SK-N-SH (cell line): ENCODE results near the gene ACSL1.

Experiments used
- CHD2 ChIP-seq: fragments of 150-350 bp; IDR thresholded peaks from 2 replicates; pipeline ENCODE4 v1.6.1; 2018; ENCODE audit warnings: low read length; ENCODE audit not compliant: partially characterized antibody
- ELF1 ChIP-seq: IDR thresholded peaks from 2 replicates; pipeline ENCODE4 v1.4.0; 2012
- GABPA ChIP-seq: IDR thresholded peaks from 2 replicates; pipeline ENCODE4 v1.4.0; 2012; ENCODE audit warnings: low read depth, mild to moderate bottlenecking
- GATA2 ChIP-seq: sonication (generic); formaldehyde crosslinking; IDR thresholded peaks from 2 replicates; pipeline ENCODE4 v1.5.0; 2020; ENCODE audit warnings: mild to moderate bottlenecking, missing genetic modification reagents
- MEF2A ChIP-seq: IDR thresholded peaks from 2 replicates; pipeline ENCODE4 v1.4.0; 2012; ENCODE audit warnings: low read depth, borderline replicate concordance
- MXI1 ChIP-seq: IDR thresholded peaks from 2 replicates; pipeline ENCODE4 v1.6.1; 2012; ENCODE audit warnings: mild to moderate bottlenecking, low read depth, low read length, improper control_type of control experiment
- POLR2AphosphoS5 ChIP-seq: IDR thresholded peaks from 2 replicates; pipeline ENCODE4 v1.6.1; 2012; ENCODE audit warnings: low read depth, low read length
- RFX5 ChIP-seq: IDR thresholded peaks from 2 replicates; pipeline ENCODE4 v1.6.1; 2012; ENCODE audit warnings: mild to moderate bottlenecking, improper control_type of control experiment, low read length
- SIN3A ChIP-seq: IDR thresholded peaks from 2 replicates; pipeline ENCODE4 v1.6.1; 2012; ENCODE audit warnings: low read depth, mild to moderate bottlenecking, low read length, moderate library complexity, borderline replicate concordance
- TAF1 ChIP-seq: IDR thresholded peaks from 2 replicates; pipeline ENCODE4 v1.6.1; 2012; ENCODE audit warnings: low read depth, mild to moderate bottlenecking, low read length, moderate library complexity, borderline replicate concordance
- TF ChIP-seq, protein P1 (sequence below): fragments of 200-600 bp; sonication (generic); IDR thresholded peaks from 2 replicates; pipeline ENCODE4 v1.6.1; 2017; ENCODE audit warnings: antibody characterized with exemption, mild to moderate bottlenecking, moderate library complexity
- TF ChIP-seq, protein P2 (sequence below): IDR thresholded peaks from 2 replicates; pipeline ENCODE4 v1.4.0; 2012; ENCODE audit warnings: low read depth, borderline replicate concordance
- TF ChIP-seq, protein P3 (sequence below): IDR thresholded peaks from 2 replicates; pipeline ENCODE4 v1.4.0; 2012; ENCODE audit warnings: low read depth
- TF ChIP-seq, protein P4 (sequence below): IDR thresholded peaks from 2 replicates; pipeline ENCODE4 v1.6.1; 2012; ENCODE audit warnings: mild to moderate bottlenecking, low read depth, low read length, moderate library complexity

DNA sequence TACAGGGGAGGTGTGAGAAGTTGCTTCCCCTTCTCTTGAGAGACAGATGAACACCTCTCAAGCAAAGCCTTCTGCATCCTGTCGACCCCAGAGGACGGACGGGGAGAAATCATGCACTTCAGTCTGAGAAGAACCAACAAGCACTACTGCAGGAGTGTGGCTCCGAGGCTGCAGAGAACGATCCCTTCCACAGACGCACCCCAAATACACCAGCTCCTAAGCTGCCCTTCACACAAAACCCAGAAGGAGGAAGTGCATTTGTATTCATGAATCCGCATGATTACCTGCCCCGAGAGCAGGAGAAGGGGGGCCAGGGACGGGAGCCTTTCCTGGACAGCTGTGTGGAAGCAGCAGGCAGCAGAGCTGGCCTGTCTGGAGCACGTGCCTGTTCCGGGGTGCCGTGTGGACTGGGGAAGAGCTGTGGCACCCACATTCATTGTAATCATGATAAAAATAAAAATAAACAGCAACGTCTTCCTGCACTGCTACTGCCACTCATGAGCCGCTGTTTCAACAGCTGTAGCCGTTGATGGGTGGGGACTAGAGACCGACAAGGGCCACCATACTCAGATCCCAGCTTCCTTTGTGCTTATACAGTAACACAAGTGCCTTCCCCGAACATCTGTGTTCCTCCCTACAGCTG is 42.9 kb downstream of the ACSL1 start:
- TF ChIP-seq, protein P1, sequence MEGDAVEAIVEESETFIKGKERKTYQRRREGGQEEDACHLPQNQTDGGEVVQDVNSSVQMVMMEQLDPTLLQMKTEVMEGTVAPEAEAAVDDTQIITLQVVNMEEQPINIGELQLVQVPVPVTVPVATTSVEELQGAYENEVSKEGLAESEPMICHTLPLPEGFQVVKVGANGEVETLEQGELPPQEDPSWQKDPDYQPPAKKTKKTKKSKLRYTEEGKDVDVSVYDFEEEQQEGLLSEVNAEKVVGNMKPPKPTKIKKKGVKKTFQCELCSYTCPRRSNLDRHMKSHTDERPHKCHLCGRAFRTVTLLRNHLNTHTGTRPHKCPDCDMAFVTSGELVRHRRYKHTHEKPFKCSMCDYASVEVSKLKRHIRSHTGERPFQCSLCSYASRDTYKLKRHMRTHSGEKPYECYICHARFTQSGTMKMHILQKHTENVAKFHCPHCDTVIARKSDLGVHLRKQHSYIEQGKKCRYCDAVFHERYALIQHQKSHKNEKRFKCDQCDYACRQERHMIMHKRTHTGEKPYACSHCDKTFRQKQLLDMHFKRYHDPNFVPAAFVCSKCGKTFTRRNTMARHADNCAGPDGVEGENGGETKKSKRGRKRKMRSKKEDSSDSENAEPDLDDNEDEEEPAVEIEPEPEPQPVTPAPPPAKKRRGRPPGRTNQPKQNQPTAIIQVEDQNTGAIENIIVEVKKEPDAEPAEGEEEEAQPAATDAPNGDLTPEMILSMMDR = no peak
- TF ChIP-seq, protein P2, sequence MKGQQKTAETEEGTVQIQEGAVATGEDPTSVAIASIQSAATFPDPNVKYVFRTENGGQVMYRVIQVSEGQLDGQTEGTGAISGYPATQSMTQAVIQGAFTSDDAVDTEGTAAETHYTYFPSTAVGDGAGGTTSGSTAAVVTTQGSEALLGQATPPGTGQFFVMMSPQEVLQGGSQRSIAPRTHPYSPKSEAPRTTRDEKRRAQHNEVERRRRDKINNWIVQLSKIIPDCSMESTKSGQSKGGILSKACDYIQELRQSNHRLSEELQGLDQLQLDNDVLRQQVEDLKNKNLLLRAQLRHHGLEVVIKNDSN = no peak
- no peak for TF ChIP-seq SIN3A
- TF ChIP-seq, protein P3, sequence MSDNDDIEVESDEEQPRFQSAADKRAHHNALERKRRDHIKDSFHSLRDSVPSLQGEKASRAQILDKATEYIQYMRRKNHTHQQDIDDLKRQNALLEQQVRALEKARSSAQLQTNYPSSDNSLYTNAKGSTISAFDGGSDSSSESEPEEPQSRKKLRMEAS = no peak
- no peak for TF ChIP-seq GABPA
- no peak for TF ChIP-seq TAF1
- no peak for TF ChIP-seq MXI1
- TF ChIP-seq ELF1 = no peak
- TF ChIP-seq, protein P4, sequence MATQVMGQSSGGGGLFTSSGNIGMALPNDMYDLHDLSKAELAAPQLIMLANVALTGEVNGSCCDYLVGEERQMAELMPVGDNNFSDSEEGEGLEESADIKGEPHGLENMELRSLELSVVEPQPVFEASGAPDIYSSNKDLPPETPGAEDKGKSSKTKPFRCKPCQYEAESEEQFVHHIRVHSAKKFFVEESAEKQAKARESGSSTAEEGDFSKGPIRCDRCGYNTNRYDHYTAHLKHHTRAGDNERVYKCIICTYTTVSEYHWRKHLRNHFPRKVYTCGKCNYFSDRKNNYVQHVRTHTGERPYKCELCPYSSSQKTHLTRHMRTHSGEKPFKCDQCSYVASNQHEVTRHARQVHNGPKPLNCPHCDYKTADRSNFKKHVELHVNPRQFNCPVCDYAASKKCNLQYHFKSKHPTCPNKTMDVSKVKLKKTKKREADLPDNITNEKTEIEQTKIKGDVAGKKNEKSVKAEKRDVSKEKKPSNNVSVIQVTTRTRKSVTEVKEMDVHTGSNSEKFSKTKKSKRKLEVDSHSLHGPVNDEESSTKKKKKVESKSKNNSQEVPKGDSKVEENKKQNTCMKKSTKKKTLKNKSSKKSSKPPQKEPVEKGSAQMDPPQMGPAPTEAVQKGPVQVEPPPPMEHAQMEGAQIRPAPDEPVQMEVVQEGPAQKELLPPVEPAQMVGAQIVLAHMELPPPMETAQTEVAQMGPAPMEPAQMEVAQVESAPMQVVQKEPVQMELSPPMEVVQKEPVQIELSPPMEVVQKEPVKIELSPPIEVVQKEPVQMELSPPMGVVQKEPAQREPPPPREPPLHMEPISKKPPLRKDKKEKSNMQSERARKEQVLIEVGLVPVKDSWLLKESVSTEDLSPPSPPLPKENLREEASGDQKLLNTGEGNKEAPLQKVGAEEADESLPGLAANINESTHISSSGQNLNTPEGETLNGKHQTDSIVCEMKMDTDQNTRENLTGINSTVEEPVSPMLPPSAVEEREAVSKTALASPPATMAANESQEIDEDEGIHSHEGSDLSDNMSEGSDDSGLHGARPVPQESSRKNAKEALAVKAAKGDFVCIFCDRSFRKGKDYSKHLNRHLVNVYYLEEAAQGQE = no peak
- TF ChIP-seq MEF2A = no peak
- TF ChIP-seq RFX5 = no peak
- no peak for TF ChIP-seq CHD2
- no peak for TF ChIP-seq GATA2 (CRISPR knock-in tag)
- TF ChIP-seq POLR2AphosphoS5 = no peak
